ENCODE results near the gene PLAC8.
"Not testable (repeated sequence)": the region's sequence is repeated elsewhere in the genome, so short reads cannot be mapped to it uniquely, and the experiment has no call there.

Gene PLAC8

DNA sequence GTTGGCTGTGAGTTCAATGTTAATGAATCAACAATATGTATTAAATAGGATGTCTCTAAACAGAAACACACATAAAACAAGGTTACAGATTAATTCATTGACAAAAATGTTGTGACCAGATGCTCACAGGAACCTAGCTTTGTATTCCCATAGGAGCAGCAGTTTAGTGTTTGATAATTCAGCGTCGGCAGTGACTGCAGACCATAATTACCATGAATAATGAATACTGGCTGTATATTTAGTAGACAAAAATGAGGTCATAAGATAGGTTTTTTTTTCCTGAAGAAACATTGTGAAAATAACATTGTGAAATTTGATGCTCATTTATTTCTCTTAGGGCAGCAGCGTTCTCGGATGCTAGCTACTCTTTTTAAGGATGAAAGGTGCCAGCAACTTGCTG is 51.8 kb downstream of the PLAC8 start:
- no peak for DNase-seq

DNA sequence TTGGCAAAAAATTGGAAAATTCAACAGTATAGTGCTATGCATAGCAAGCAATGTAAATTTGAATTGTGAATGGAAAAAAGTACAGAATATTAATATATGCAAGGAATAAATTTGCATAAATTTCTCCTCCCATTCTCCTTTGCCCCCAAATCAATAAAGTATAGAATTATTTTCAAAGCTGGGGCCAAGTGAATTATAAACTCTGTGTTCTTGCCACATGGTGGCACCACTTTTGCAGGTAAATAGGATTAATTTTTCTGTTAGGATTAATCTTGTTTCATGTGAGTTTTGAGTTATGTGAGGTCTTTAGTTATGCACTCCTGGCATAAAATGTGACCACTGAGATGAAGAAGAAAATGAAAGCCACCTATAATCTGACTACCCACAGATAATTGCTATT is 59.6 kb downstream of the PLAC8 start:
- no peak for DNase-seq

DNA sequence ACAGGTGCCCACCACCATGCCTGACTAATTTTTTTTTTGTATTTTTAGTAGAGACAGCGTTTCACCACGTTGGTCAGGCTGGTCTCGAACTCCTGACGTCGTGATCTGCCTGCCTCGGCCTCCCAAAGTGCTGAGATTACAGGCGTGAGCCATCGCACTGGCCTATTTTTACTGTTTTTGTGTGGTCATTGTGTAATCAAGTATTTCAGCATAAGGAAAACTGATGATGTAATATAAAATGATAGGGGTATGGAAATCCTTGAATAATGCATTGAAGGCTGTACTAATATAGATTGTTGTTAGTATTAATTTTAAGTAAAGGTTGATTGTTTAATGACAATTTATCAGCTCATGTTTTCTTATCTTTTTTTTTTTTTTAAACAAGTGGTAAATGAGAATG is 65.7 kb downstream of the PLAC8 start:
- DNase-seq, result not testable (repeated sequence)

DNA sequence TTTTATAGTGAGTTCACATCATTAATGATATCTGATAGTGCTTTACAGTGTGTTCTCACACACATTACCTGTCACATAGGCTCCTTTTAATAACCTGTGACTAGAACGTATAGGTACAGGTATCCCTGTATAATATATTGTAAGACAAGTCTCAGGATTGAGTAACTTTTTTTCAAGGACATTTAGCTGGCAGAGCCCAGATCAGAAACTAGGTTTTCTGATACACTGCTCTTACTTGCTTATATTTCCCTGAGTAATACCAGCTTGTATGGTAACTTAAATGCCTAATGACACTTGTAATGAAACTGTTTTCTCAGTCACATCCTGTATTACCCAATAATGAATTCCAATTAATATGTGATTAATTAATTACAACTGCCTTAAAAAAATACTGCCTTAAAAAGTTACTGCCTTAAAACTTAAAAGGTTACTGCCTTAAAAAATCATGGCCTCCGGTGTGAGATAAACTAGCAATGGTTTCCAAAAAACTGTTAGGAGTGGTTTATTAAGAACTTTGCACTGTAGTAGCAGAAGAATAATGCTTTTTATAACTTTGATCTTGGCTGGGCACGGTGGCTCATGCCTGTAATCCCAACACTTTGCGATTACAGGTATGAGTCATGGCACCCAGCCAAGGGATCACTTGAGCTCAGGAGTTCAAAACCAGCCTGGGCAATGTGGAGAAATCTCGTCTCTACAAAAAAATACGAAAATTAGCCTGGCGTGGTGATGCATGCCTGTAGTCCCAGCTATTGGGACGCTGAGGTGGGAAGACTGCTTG is 67.6 kb downstream of the PLAC8 start:
- DNase-seq, result no peak

DNA sequence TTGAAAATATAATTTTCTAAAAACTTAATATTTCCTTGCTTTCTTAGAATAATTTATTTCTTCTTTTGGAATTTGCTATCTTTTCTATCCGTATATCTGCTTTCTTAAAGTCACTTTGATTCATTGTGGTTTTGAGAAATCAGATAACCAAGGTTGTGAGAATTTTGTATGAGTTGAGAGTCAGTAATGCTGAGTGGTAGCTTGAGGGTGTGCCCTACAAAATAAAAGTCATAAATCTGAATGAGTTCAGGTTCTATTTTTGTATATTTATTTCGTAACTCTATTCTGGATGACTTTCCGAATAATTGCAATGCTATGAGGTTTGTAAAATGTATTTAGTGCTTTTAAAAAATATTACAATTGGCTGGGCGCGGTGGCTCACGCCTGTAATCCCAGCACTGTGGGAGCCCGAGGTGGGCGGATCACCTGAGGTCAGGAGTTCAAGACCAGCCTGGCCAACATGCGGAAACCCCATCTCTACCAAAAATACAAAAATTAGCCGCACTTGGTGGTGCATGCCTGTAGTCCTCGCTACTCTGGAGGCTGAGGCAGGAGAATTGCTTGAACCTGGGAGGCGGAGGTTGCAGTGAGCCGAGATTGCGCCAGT is 70.6 kb downstream of the PLAC8 start:
- DNase-seq, result no peak

DNA sequence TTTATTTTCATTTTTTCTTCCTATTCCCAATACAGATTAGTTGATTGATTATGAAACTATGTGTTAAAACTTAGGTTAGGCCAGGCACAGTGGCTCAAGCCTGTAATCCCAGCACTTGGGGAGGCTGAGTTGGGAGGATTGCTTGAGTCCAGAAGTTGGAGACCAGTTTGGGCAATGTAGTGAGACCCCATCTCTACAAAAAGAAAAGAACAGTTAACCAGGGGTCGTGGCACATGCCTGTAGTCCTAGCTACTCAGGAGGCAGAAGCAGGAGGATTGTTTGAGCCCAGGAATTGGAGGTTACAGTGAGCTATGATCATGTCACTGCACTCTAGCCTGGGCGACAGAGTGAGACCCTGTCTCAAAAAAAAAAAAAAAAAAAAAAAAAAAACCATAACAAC is 71.4 kb downstream of the PLAC8 start:
- not testable (repeated sequence) for DNase-seq

DNA sequence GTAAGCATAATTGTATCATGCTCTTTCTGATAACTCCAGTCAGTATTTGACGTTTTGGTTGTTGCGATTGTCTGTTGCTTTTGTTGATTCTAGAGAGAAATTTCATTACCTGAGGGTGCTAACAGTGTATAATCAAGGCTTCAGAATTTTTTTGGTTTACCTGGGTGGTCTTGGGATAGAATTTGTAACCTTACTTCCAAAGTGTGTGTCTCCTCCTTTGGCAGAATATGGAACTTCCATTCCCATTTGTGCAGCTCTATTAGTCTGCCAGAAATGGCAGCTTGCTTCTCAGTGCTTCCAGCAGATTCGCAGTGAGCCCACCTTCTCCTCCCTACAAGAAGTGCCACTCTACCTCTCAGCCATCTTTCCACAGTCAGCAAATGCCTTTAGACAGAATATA is 74.3 kb downstream of the PLAC8 start:
- DNase-seq, result no peak
